NCI-H748 (cell line): ENCODE measurements around the gene RPH3AL.
A peak's percentile ranks its signal among the peaks of the same experiment; 100 is the strongest.

Experiments used
- DNase-seq: peaks from one replicate; lab custom pipeline; 2025; ENCODE audit not compliant: unreplicated experiment; lab: John Stamatoyannopoulos, UW

Gene RPH3AL, protein sequence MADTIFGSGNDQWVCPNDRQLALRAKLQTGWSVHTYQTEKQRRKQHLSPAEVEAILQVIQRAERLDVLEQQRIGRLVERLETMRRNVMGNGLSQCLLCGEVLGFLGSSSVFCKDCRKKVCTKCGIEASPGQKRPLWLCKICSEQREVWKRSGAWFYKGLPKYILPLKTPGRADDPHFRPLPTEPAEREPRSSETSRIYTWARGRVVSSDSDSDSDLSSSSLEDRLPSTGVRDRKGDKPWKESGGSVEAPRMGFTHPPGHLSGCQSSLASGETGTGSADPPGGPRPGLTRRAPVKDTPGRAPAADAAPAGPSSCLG

GRCh38 chr17:352421-353212 is at the start of gene RPH3AL:
Gene RPH3AL (minus strand): TSS chr17:352807. CDS start chr17:327543, 25,264 bp downstream.
- DNase-seq = no peak

DNA sequence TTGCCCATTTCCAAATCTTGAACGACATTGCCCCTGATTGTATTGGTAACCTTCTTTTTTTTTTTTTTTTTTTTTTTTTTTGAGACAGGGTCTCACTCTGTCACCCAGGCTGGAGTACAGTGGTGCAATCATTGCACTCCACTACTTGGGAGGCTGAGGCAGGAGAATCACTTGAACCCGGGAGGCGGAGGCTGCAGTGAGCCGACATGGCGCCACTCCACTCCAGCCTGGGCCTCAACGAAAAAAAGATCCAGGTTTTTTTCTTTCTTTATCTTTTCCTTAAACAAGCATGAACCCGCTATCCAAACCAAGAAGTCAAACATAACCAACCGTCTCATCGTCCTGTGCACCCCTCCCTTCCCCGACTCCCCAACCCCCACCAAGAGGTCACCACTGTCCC is 47.6 kb upstream of the RPH3AL start:
- no peak for DNase-seq

- no peak for DNase-seq
These were observed 44.2 kb upstream of the RPH3AL start for GRCh38 chr17:396788-397187.

GRCh38 chr17:395974-396373 is 43.4 kb upstream of the RPH3AL start:
- no peak for DNase-seq

DNA sequence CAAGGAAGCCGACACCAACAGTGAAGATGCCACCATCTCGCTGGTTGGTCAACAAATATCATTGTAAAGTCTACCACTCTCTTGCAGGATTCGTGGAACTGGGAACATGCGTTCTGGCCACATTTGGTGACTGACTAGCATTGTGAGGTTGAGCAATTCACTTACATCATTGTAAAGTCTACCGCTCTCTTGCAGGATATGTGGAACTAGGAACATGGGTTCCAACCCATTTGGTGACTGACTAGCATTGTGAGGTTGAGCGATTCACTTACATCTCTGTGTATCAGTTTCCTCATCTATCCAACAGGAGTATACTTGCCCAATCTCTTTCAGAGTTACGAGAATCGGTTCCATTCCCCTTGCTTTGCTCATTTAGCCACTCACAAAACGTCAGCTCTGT is 42.6 kb upstream of the RPH3AL start:
- DNase-seq = no peak

DNA sequence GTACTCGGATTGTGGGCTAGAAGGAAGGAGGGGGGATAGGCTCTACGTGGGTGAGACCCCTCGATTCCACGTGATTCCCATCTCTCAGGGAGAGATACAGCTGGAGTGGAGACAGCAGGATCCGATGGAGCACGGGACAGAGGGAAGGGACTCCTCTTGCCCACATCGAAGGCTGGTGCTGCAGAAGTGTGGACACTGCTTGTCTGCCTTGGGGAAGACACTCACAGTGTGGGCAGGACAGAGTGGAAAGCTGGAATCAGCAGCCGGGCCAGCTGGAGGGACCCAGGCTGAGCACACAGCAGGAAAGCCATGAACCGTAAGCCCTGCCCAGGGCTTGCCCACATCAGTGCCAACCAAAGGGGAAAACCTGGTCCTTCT is 42.1 kb upstream of the RPH3AL start:
- DNase-seq = no peak

DNA sequence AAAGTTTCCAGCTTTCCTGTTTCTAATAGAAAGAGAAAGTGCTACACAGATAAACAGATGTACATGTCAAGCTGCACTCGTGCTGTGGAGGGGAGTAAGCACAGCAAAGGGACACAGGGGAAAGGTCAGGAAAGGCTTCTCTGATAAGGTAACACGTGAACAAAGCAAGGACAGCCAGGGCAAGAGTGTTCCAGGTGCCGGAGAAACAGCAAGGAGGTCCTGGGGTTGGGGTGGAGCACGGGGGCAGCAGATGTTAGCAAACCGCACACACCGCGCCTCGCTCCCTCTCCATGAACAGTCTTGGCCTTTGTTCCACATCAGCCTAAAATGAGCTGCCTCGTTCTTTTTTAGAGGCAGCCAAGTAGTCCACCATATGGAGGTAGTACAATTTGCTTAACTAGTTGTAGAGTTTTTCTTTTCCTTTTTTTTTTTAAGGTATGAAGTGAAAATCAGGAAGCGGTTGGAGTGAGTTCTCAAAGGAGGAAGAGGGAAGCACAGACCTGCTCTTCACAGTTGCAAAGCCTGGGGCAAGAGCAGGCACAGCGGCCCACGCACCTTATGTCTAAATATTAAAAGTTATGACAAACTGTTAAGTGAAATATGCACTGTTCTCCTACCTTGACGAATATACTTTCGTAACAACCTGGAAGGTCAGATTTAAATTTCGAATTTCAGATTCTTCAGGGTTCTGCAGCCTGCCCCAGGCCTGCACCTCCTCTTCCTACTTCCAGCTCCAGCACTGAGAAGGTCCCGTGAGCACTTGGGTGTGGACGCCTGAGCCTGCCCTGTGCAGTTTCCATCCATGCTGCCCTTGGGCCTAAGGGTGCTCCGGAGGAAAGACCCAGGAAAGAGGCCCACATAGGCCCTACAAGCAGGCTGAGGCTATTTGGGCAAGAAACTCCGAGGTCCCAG is 41.5 kb upstream of the RPH3AL start:
- no peak for DNase-seq

DNA sequence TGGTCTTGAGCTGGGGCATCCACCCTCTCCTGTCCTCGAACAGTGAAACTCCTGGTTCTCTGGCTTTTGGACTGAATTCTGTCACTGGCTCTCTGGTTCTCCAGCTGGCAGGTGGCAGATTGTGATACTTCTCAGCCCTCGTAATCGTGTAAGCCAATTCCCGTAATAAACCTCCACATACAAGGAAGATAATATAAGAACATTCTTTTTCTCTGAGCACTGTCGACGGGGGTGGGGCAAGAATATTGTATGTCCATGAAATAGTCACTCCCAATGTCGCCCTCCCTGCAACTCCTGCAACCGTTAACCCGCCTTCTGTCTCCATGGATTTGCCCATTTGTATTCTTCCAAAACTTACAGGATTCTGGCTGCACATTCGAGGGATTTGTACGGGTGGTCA is 39.2 kb upstream of the RPH3AL start:
- no peak for DNase-seq

DNA sequence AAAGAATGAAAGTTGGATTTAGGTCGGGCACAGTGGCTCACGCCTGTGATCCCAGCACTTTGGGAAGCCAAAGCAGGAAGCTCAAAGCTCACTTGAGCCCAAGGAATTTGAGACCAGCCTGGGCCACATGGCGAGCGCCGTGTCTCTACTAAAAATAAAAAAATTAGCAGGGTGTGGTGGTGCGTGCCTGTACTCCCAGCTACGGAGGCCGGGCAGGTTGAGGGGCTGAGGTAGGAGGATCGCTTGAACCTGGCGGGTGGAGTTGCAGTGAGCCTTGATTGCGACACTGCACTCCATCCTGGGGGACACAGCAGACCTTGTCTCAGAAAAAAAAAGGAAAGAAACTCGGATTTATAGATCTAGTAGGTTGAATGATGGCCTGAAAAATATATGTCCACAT is 37.4 kb upstream of the RPH3AL start:
- DNase-seq = no peak

DNA sequence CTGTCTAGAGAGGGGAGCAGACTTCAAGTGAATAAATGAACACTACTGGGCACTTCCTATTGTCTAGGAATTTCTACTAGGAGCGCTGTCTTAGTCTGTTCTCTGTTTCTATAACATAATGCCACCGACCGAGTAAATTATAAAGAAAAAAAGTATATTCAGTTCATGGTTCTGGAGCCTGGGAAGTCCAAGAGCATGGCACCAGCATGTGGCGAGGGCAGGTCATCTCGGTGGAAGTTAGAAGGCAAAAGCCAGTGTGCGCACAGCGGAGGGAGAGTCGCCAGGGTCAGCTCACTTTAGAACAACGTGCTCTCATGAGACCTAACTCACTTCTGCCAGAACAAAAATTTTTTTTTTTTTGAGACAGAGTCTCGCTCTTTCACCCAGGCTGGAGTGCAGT is 35.5 kb upstream of the RPH3AL start:
- no peak for DNase-seq

GRCh38 chr17:386141-386876 is 33.7 kb upstream of the RPH3AL start:
- peak; percentile 62 for DNase-seq

GRCh38 chr17:385836-386140 is 33.2 kb upstream of the RPH3AL start:
- no peak for DNase-seq

DNA sequence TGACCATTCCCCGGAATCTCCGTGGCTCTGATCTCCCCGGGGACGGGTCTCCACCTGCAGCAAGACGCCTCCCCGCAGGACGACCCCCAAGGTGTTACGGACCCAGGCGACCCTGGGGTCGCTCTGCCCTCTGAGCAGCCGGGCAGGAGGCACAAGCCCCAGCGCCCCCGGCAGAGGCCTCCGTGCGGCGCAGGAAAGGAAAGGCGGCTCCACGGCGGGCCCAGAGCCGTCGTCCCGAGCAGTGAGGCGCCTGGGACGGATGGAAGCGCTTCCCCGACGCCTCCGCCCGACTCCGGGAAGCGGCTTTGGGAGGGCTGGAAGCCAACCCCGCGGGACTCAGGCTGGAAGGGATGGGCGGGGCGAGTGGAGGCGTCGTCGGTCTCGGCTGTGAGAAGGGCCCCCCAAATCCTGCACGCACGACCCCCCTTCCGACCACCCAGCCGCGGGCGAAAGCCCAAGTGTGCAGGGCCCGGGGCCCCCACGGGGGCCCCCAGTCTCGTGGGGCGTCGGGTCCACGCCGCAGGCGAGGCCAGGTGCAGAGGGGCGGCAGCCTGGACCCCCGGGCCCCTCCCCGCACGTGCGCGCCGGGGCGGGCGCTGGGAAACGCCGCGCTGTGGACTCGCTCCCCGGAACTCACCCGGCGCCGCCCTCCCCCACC is 32.7 kb upstream of the RPH3AL start:
- DNase-seq = peak; percentile 57

- DNase-seq = no peak
These were observed 32.1 kb upstream of the RPH3AL start for GRCh38 chr17:384622-385177.

DNA sequence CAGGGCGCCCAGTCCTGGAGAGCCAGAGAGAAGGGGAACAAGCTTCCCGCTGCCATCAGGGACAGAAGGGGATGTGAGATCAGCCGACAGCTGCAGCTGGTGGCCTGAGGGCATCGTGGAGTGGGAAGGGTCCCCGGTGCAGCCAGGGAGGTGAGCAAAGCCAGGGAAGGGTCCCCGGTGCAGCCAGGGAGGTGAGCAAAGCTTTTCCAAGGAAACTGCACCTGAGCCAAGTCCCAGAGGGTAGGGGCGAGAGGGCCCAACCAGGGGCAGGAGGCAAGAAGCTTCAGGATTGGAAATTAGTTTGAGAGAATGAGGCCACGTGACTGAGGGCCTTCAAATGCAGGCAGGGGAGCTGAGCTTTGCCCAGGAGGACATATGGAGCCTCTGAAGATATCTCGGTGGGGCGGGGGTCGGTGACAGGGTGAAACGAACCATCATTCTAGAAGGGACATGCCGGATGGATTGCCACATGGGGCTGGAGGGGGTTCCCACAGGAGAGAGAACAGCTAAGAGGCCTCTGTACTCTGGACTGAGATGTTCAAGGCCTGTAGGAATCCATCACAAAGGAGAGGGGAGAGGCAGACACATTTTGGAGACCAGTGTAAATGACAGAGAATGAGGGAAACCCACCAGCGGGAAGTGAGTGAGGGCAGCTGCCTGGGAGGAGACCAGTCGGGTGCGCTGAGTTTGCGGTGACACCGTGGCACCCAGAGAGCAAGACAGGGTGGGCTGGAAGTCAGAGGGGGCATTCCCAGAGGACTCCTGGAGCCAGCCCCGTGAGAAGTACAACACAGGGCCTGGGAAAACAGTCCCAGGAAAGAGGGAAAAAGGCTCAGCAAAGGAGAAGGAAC is 31.4 kb upstream of the RPH3AL start:
- DNase-seq = no peak

DNA sequence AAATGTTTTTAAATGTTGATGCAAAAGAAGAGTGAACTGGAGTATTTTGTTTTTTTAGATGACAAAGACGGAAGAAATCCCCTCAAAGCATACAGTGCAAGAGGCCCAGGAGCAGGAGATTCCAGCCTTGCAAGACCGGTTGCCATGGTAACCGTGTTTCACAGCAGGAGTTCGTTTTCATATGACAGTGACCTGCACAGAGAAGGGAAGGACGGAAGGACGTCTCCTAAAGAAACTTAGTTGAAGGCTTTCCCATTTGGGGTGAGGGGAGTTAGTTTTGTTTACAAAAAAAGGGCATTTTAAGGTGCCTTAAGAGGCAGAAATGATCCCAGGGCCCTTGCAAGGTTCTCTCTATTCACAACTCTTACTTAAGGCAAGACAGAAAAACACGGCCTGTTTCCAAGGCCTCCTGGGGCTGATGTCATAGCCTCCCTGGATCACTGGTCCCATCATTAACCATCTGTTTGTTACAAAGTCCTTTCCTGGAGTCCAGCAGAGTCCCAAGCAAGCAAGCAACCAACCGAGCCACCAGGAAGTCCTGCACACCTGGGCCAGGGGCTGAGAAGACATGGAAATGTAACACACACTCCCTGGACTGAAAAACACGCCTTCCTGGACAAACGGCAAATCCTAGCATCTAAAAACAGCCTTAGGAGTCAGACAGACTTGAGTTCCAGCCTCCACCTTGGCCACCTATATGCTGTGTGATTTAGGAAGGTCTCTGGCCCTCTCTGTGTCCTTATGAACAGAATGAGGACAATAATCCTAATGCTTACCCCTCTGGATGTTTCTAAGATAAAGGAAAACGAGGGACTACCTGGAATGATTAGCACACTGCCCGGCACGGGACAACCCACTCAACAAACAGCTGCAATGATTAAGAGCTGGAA is 30.3 kb upstream of the RPH3AL start:
- peak; percentile 67 for DNase-seq

DNA sequence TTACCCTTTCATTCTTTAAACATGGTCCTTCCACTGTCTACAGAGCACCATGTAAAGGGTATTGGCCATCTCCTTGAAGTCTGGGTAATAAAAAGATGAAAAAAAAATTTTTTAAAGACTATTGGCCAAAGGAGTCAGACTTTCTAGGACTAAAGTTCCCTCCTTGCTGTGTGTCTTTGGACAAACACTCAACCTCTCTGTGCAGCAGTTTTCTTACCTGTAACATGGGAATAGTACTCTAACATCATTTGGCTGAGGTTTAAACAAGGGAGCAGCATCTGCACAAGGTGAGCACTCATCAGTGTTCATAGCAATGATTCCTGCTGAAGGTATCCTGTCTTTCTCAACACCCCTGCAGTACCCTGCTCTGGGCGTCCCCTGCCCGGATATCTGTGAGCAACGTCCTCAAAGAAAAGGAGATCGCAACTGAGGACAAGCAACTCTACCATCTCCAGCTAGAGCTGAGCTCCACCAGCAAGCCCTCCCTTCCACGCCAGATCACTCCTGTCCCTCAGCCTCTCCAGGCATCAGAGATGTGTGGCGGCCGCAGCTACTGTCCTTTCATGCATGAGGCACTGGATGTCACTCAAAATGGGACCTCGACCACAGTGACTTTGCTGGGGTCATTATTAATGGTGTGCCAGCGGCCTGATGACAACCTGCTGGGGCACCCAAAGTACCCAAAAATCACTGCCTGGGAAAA is 29.5 kb upstream of the RPH3AL start:
- no peak for DNase-seq

DNA sequence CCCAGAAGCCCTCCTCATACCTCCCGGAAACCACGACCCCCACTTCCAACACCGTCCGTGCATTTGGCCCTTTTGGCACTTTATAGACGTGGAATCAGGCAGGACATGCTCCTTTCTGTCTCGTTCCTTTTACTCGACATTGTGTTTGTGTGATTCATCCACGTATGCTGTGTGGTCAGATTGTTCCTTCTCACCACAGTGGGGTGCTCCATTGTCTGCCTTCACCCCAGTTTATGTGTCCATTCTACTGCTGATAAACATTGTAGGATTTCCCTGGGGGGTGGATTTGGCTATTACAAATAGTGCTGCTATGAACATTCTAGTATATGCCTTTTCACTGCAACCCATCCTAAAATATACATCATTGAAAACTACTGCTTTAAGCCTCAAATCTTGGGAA is 28.9 kb upstream of the RPH3AL start:
- no peak for DNase-seq
